Measurements from ENCODE around the gene EXOC4.

EXOC4 gene

GRCh38 chr7:134028853-134029252 is 776.0 kb downstream of the EXOC4 start:
- Histone ChIP-seq H3K4me3 (ENCODE audit: low read depth, low read length) (no peak overlapping the region), H3K36me3 (no peaks in the 10 kb centered on the region), H3K27ac (no peak overlapping the region), H3K27me3 (ENCODE audit: insufficient read depth, low read depth, severe bottlenecking) (no peaks in the 10 kb centered on the region), H3K9me3 (ENCODE audit: severe bottlenecking) (no peaks in the 10 kb centered on the region)
- TF ChIP-seq CTCF (IDR thresholded peaks at IDR 0.05; ENCODE audit: low read depth, low read length), result no peak
- DNase-seq, result no peak

- Histone ChIP-seq H3K9me3 (ENCODE audit: severe bottlenecking) (no peaks in the 10 kb centered on the region), H3K27me3 (ENCODE audit: insufficient read depth, low read depth, severe bottlenecking) (no peaks in the 10 kb centered on the region), H3K36me3 (no peaks in the 10 kb centered on the region), H3K27ac (no peak overlapping the region), H3K4me3 (ENCODE audit: low read depth, low read length) (no peak overlapping the region)
- no peak for DNase-seq
- no peak for TF ChIP-seq CTCF (IDR thresholded peaks at IDR 0.05; ENCODE audit: low read depth, low read length)
Measured at GRCh38 chr7:134029743-134030142, 776.9 kb downstream of the EXOC4 start.

- DNase-seq, result no peak
- H3K36me3 ChIP-seq, result no peaks in the 10 kb centered on the region
- no peak overlapping the region for H3K4me3 ChIP-seq (ENCODE audit: low read depth, low read length)
- no peak for TF ChIP-seq CTCF (IDR thresholded peaks at IDR 0.05; ENCODE audit: low read depth, low read length)
- no peak overlapping the region for H3K27ac ChIP-seq
- H3K9me3 ChIP-seq (ENCODE audit: severe bottlenecking), result no peaks in the 10 kb centered on the region
- H3K27me3 ChIP-seq (ENCODE audit: insufficient read depth, low read depth, severe bottlenecking), result no peaks in the 10 kb centered on the region
Measured at GRCh38 chr7:134030460-134030865, 777.6 kb downstream of the EXOC4 start.

- no peaks in the 10 kb centered on the region for H3K36me3 ChIP-seq
- H3K27ac ChIP-seq, result no peak overlapping the region
- DNase-seq, result no peak
- no peak for TF ChIP-seq CTCF (IDR thresholded peaks at IDR 0.05; ENCODE audit: low read depth, low read length)
- H3K27me3 ChIP-seq (ENCODE audit: insufficient read depth, low read depth, severe bottlenecking), result no peaks in the 10 kb centered on the region
- H3K4me3 ChIP-seq (ENCODE audit: low read depth, low read length), result no peak overlapping the region
- H3K9me3 ChIP-seq (ENCODE audit: severe bottlenecking), result no peaks in the 10 kb centered on the region
Measured at GRCh38 chr7:134031835-134032617, 779.1 kb downstream of the EXOC4 start.

- no peak overlapping the region for H3K4me3 ChIP-seq (ENCODE audit: low read depth, low read length)
- TF ChIP-seq CTCF (IDR thresholded peaks at IDR 0.05; ENCODE audit: low read depth, low read length), result no peak
- H3K36me3 ChIP-seq, result no peaks in the 10 kb centered on the region
- H3K27ac ChIP-seq, result no peak overlapping the region
- no peaks in the 10 kb centered on the region for H3K9me3 ChIP-seq (ENCODE audit: severe bottlenecking)
- H3K27me3 ChIP-seq (ENCODE audit: insufficient read depth, low read depth, severe bottlenecking), result no peaks in the 10 kb centered on the region
- DNase-seq, result no peak
Measured at GRCh38 chr7:134034652-134035051, 781.8 kb downstream of the EXOC4 start.

- Histone ChIP-seq H3K36me3 (no peaks in the 10 kb centered on the region), H3K4me3 (ENCODE audit: low read depth, low read length) (no peak overlapping the region), H3K27ac (no peak overlapping the region), H3K27me3 (ENCODE audit: insufficient read depth, low read depth, severe bottlenecking) (no peaks in the 10 kb centered on the region), H3K9me3 (ENCODE audit: severe bottlenecking) (no peaks in the 10 kb centered on the region)
- DNase-seq, result peak; percentile 69
- no peak for TF ChIP-seq CTCF (IDR thresholded peaks at IDR 0.05; ENCODE audit: low read depth, low read length)
Measured at GRCh38 chr7:134037991-134038390, 785.1 kb downstream of the EXOC4 start.

Measured in WERI-Rb-1 (cell line).